ENCODE data around the gene HIPK1.
A peak's percentile ranks its signal among the peaks of the same experiment; 100 is the strongest.

The HIPK1 gene

GRCh38 chr1:113928941-113929749, at the start of gene HIPK1:
Gene HIPK1 (plus strand): TSS chr1:113929324.
- DNase-seq, result peak; percentile 54

- no peak for DNase-seq
Observed at GRCh38 chr1:113879739-113880038, 49.4 kb upstream of the HIPK1 start.

GRCh38 chr1:113881661-113882060, 47.5 kb upstream of the HIPK1 start:
- no peak for DNase-seq

GRCh38 chr1:113886417-113887401, 42.4 kb upstream of the HIPK1 start:
- DNase-seq, result no peak

- no peak for DNase-seq
Observed at GRCh38 chr1:113887402-113888175, 41.5 kb upstream of the HIPK1 start, which contains the start of gene BCL2L15. Gene BCL2L15 (minus strand): TSS chr1:113887581. CDS start chr1:113887375, 206 bp downstream.

GRCh38 chr1:113890816-113891215, 38.3 kb upstream of the HIPK1 start:
- no peak for DNase-seq

- no peak for DNase-seq
Observed at GRCh38 chr1:113891631-113892220, 37.4 kb upstream of the HIPK1 start.

GRCh38 chr1:113893267-113893666, 35.9 kb upstream of the HIPK1 start:
- no peak for DNase-seq

- DNase-seq, result no peak
Observed at GRCh38 chr1:113895098-113895497, 34.0 kb upstream of the HIPK1 start.

- no peak for DNase-seq
Observed at GRCh38 chr1:113895961-113896360, 33.2 kb upstream of the HIPK1 start.

GRCh38 chr1:113898241-113898814, 30.8 kb upstream of the HIPK1 start:
- no peak for DNase-seq

- no peak for DNase-seq
Observed at GRCh38 chr1:113899111-113899510, 30.0 kb upstream of the HIPK1 start.

GRCh38 chr1:113901191-113901590, 27.9 kb upstream of the HIPK1 start:
- no peak for DNase-seq

- no peak for DNase-seq
Observed at GRCh38 chr1:113903501-113904292, 25.4 kb upstream of the HIPK1 start.

- no peak for DNase-seq
Observed at GRCh38 chr1:113904293-113904673, 24.8 kb upstream of the HIPK1 start.

- DNase-seq, result peak; percentile 91
Observed at GRCh38 chr1:113904674-113905434, 24.3 kb upstream of the HIPK1 start, which contains the start of the genes AP4B1 and DCLRE1B. Gene AP4B1 (minus strand): TSS chr1:113904799. CDS start chr1:113904717, 82 bp downstream. Gene DCLRE1B (plus strand): TSS chr1:113905326. CDS start chr1:113905587, 261 bp downstream.

- DNase-seq, result no peak
Observed at GRCh38 chr1:113905435-113905861, 23.7 kb upstream of the HIPK1 start.

GRCh38 chr1:113912594-113913311, 16.4 kb upstream of the HIPK1 start:
- no peak for DNase-seq

- no peak for DNase-seq
Observed at GRCh38 chr1:113913312-113913668, 15.8 kb upstream of the HIPK1 start.
